Measurements from ENCODE around the gene MOAP1. TPM values are rescaled to one million over a fixed set of nuclear protein-coding genes. Genes with fewer than 3 reads are reported as not detected.
"Not testable (repeated sequence)": the region's sequence is repeated elsewhere in the genome, so short reads cannot be mapped to it uniquely, and the experiment has no call there.

Gene MOAP1
- total RNA-seq, 4 donors from 2014 or later = 31.1 to 41.9 (median 32.2) TPM

GRCh38 chr14:93165271-93166265 lies 19.1 kb downstream of the MOAP1 start:
- H3K9me3 ChIP-seq; intact Hi-C loops (cut with DNase I; ENCODE audit: low total_unique reads); in situ Hi-C loops (cut with MboI; ENCODE audit: low sequenced_read_pairs in 4 of 4); H3K36me3 ChIP-seq; H3K27me3 ChIP-seq; DNase-seq; H3K27ac ChIP-seq; H3K4me3 ChIP-seq; H3K4me1 ChIP-seq; ATAC-seq: not testable (repeated sequence)

- no peak for TF ChIP-seq CTCF (IDR thresholded peaks at IDR 0.05 in 4 of 5, conservative IDR thresholded peaks at IDR 0.05 in 1 of 5)
- TF ChIP-seq POLR2A (IDR thresholded peaks at IDR 0.05) = no peak
- Histone ChIP-seq H3K4me1 (no peaks in the 10 kb centered on the region), H3K36me3 (no peaks in the 10 kb centered on the region), H3K9me3 (no peaks in the 10 kb centered on the region), H3K27ac (no peak overlapping the region), H3K27me3 (no peaks in the 10 kb centered on the region), H3K4me3 (no peak overlapping the region)
- no peak for ATAC-seq
- intact Hi-C loops (cut with DNase I; ENCODE audit: low total_unique reads) = no loop called here
- in situ Hi-C loops (cut with MboI; ENCODE audit: low sequenced_read_pairs in 4 of 4) = no loop called here
- DNase-seq = no peak
These were observed 21.1 kb downstream of the MOAP1 start for GRCh38 chr14:93163564-93163963.

GRCh38 chr14:93161411-93161940 lies 23.2 kb downstream of the MOAP1 start:
- no peak for ATAC-seq
- H3K4me1 ChIP-seq = no peaks in the 10 kb centered on the region
- no peak for DNase-seq
- in situ Hi-C loops (cut with MboI; ENCODE audit: low sequenced_read_pairs in 4 of 4) (no loop called here), intact Hi-C loops (cut with DNase I; ENCODE audit: low total_unique reads) (no loop called here)
- no peak overlapping the region for H3K4me3 ChIP-seq
- no peaks in the 10 kb centered on the region for H3K9me3 ChIP-seq
- no peak overlapping the region for H3K27ac ChIP-seq
- H3K36me3 ChIP-seq = no peaks in the 10 kb centered on the region
- no peak for TF ChIP-seq POLR2A (IDR thresholded peaks at IDR 0.05)
- TF ChIP-seq CTCF (IDR thresholded peaks at IDR 0.05 in 4 of 5, conservative IDR thresholded peaks at IDR 0.05 in 1 of 5) = no peak
- H3K27me3 ChIP-seq = no peaks in the 10 kb centered on the region

GRCh38 chr14:93160353-93160801 lies 24.3 kb downstream of the MOAP1 start:
- Histone ChIP-seq H3K9me3 (no peaks in the 10 kb centered on the region), H3K36me3 (no peaks in the 10 kb centered on the region), H3K27me3 (no peaks in the 10 kb centered on the region), H3K27ac (no peak overlapping the region), H3K4me1 (no peaks in the 10 kb centered on the region), H3K4me3 (no peak overlapping the region)
- in situ Hi-C loops (cut with MboI; ENCODE audit: low sequenced_read_pairs in 4 of 4) = no loop called here
- TF ChIP-seq CTCF (IDR thresholded peaks at IDR 0.05 in 4 of 5, conservative IDR thresholded peaks at IDR 0.05 in 1 of 5) (no peak), POLR2A (IDR thresholded peaks at IDR 0.05) (no peak)
- intact Hi-C loops (cut with DNase I; ENCODE audit: low total_unique reads) = no loop called here
- DNase-seq = no peak
- no peak for ATAC-seq

GRCh38 chr14:93159625-93160352 lies 24.9 kb downstream of the MOAP1 start:
- H3K27me3 ChIP-seq; ATAC-seq; DNase-seq; H3K36me3 ChIP-seq; in situ Hi-C loops (cut with MboI; ENCODE audit: low sequenced_read_pairs in 4 of 4); H3K4me1 ChIP-seq; intact Hi-C loops (cut with DNase I; ENCODE audit: low total_unique reads); H3K4me3 ChIP-seq; H3K9me3 ChIP-seq; H3K27ac ChIP-seq: not testable (repeated sequence)

- in situ Hi-C loops (cut with MboI; ENCODE audit: low sequenced_read_pairs in 4 of 4); H3K27ac ChIP-seq; ATAC-seq; intact Hi-C loops (cut with DNase I; ENCODE audit: low total_unique reads); H3K4me1 ChIP-seq; H3K9me3 ChIP-seq; H3K27me3 ChIP-seq; DNase-seq; H3K4me3 ChIP-seq; H3K36me3 ChIP-seq: not testable (repeated sequence)
These were observed 26.3 kb downstream of the MOAP1 start for GRCh38 chr14:93158349-93158748.

Measured in gastrocnemius medialis (tissue), 4 donors.